NT2/D1 (cell line): ENCODE data around the gene TLR1.

Source experiments
- YY1 ChIP-seq: IDR thresholded peaks from 2 replicates; pipeline ENCODE4 v1.6.1; 2011; ENCODE audit not compliant: insufficient read length, insufficient read depth
- ZNF274 ChIP-seq: IDR thresholded peaks from 2 replicates; pipeline ENCODE4 v1.6.1; 2011; ENCODE audit warnings: mild to moderate bottlenecking, low read depth, low read length

DNA sequence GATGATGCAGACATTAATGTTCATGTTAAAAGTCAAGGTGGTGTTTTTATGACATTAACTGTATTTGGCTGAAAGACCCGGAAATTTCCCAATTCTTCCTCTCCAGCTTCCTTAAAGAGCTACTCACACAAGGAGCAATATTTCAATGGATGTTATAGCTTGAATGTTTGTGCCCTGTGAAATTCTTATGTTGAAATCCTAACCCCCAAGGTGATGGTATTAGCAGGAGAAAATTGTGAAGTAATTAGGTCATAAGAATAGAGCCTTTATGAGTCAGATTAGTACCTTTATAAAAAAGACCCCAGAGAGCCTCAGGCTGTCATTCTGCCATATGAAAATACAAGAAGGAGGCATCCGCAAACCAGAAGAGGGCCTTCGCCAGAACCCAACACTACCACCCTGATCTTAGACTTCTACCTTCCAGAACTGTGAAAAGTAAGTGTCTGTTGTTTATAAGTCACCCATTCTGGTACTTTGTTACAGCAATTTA is 3.6 kb downstream of the TLR1 start:
- no peak for TF ChIP-seq ZNF274
- TF ChIP-seq YY1 = no peak
